UCSD-AML1 (cell line): ENCODE results near the gene PSMC5.
A peak's percentile ranks its signal among the peaks of the same experiment; 100 is the strongest.

Experiments
- DNase-seq: peaks from one replicate; lab custom pipeline; 2025; ENCODE audit not compliant: unreplicated experiment; lab: John Stamatoyannopoulos, UW

The PSMC5 gene

GRCh38 chr17:63820963-63821561, 6.2 kb upstream of the PSMC5 start:
- DNase-seq = no peak

- no peak for DNase-seq
Observed at GRCh38 chr17:63821804-63822203, 5.4 kb upstream of the PSMC5 start.

GRCh38 chr17:63822537-63822936, 4.7 kb upstream of the PSMC5 start:
- DNase-seq = no peak

GRCh38 chr17:63823659-63824331, 3.4 kb upstream of the PSMC5 start:
- DNase-seq = no peak

- DNase-seq = no peak
Observed at GRCh38 chr17:63824362-63824761, 2.9 kb upstream of the PSMC5 start.

GRCh38 chr17:63826468-63827001, 696 bp upstream of the PSMC5 start:
- no peak for DNase-seq

- no peak for DNase-seq
Observed at GRCh38 chr17:63827801-63828221, 580 bp downstream of the PSMC5 start.

- no peak for DNase-seq
Observed at GRCh38 chr17:63828936-63829335, 1.7 kb downstream of the PSMC5 start.

- DNase-seq = no peak
Observed at GRCh38 chr17:63830278-63830677, 3.0 kb downstream of the PSMC5 start.

- DNase-seq = no peak
Observed at GRCh38 chr17:63830904-63831491, 3.8 kb downstream of the PSMC5 start.

- DNase-seq = no peak
Observed at GRCh38 chr17:63831505-63831904, 4.3 kb downstream of the PSMC5 start.

- DNase-seq = no peak
Observed at GRCh38 chr17:63832014-63832413, 4.8 kb downstream of the PSMC5 start.

GRCh38 chr17:63832455-63832854, 5.2 kb downstream of the PSMC5 start:
- no peak for DNase-seq

- no peak for DNase-seq
Observed at GRCh38 chr17:63833026-63833740, 6.0 kb downstream of the PSMC5 start.

GRCh38 chr17:63833741-63834373, 6.6 kb downstream of the PSMC5 start:
- DNase-seq = no peak

- peak; percentile 72 for DNase-seq
Observed at GRCh38 chr17:63834431-63835166, 7.4 kb downstream of the PSMC5 start.

- no peak for DNase-seq
Observed at GRCh38 chr17:63835167-63835720, 8.0 kb downstream of the PSMC5 start.

- no peak for DNase-seq
Observed at GRCh38 chr17:63836811-63837210, 9.6 kb downstream of the PSMC5 start.

- no peak for DNase-seq
Observed at GRCh38 chr17:63837480-63837879, 10.2 kb downstream of the PSMC5 start.

- no peak for DNase-seq
Observed at GRCh38 chr17:63837962-63838600, 10.8 kb downstream of the PSMC5 start.
